Activated CD8-positive, alpha-beta memory T cell treated with anti-CD3 and anti-CD28 coated beads for 36 hours (primary cell): Measurements from ENCODE around the gene SLX1A. TPM values are rescaled to one million over a fixed set of nuclear protein-coding genes. Genes with fewer than 3 reads are reported as not detected.
"Not testable (repeated sequence)": the region's sequence is repeated elsewhere in the genome, so short reads cannot be mapped to it uniquely, and the experiment has no call there.

Experiments
- CTCF ChIA-PET: fragments of 350-600 bp; sonication (Branson Sonifier 250); formaldehyde crosslinking; loops from one replicate; lab custom pipeline; 2021; ENCODE audit warnings: antibody characterized with exemption; lab: Charles Lee
- POLR2A ChIA-PET: fragments of 350-600 bp; sonication (Branson Sonifier 250); formaldehyde crosslinking; loops from one replicate; lab custom pipeline; 2021; ENCODE audit warnings: antibody characterized with exemption; lab: Charles Lee
- total RNA-seq, 2 experiments: library from RNA; stranded (reverse); gene quantifications; one replicate each; pipeline ENCODE4 v1.2.3, GENCODE V29; 2021

The SLX1A gene
- 10 to 100 TPM; 62.6 to 72.6 TPM for total RNA-seq

- CTCF ChIA-PET, POLR2A ChIA-PET: not testable (repeated sequence)
These were observed at the start of gene SLX1A, which contains the start of gene BOLA2B for GRCh38 chr16:30193615-30194014. Gene SLX1A (plus strand): TSS chr16:30193875. CDS start chr16:30194085, 210 bp downstream. Gene BOLA2B (minus strand): TSS chr16:30193666. CDS start chr16:30193595, 71 bp downstream.

GRCh38 chr16:30144017-30144416 is 49.7 kb upstream of the SLX1A start:
- POLR2A ChIA-PET = no interaction called here
- CTCF ChIA-PET = interaction anchor here (1.6 to 2.1 kb wide), 2 partner anchors 39 to 42 kb away, joined by 7 to 8 read pairs; partner anchors contain the start of gene CORO1A

GRCh38 chr16:30144917-30145316 is 48.8 kb upstream of the SLX1A start:
- ChIA-PET CTCF (no interaction called here), POLR2A (no interaction called here)

GRCh38 chr16:30145657-30146056 is 48.0 kb upstream of the SLX1A start:
- ChIA-PET POLR2A (no interaction called here), CTCF (interaction anchor here (0.7 kb wide), 1 partner anchor 304 kb away, joined by 3 read pairs; no protein-coding TSS in a partner anchor)

GRCh38 chr16:30147843-30148510 is 45.7 kb upstream of the SLX1A start:
- CTCF ChIA-PET = no interaction called here
- POLR2A ChIA-PET = interaction anchor here (1.0 kb wide), 1 partner anchor 35 kb away, joined by 5 read pairs; the partner anchor contains the start of gene CORO1A

GRCh38 chr16:30149250-30149930 is 44.3 kb upstream of the SLX1A start:
- POLR2A ChIA-PET = no interaction called here

GRCh38 chr16:30151091-30151490 is 42.6 kb upstream of the SLX1A start:
- CTCF ChIA-PET = interaction anchor here (1.5 kb wide), 1 partner anchor 38 kb away, joined by 4 read pairs; the partner anchor contains the start of gene GDPD3

More at GRCh38 chr16:30149250-30149930, 44.3 kb upstream of the SLX1A start:
- CTCF ChIA-PET = no interaction called here

GRCh38 chr16:30152517-30152916 is 41.2 kb upstream of the SLX1A start:
- ChIA-PET POLR2A (no interaction called here), CTCF (interaction anchor here (1.0 kb wide), 1 partner anchor 35 kb away, joined by 3 read pairs; no protein-coding TSS in a partner anchor)

More at GRCh38 chr16:30151091-30151490, 42.6 kb upstream of the SLX1A start:
- POLR2A ChIA-PET = no interaction called here

GRCh38 chr16:30155188-30155587 is 38.5 kb upstream of the SLX1A start:
- POLR2A ChIA-PET = no interaction called here
- CTCF ChIA-PET = interaction anchor here (0.7 to 1.5 kb wide), 2 partner anchors 42 to 87 kb away, joined by 3 to 5 read pairs; partner anchors contain the start of gene GDPD3

- POLR2A ChIA-PET = no interaction called here
- CTCF ChIA-PET = no interaction called here
These were observed 36.5 kb upstream of the SLX1A start for GRCh38 chr16:30157214-30157613.

GRCh38 chr16:30163538-30163937 is 30.1 kb upstream of the SLX1A start:
- ChIA-PET CTCF (no interaction called here), POLR2A (no interaction called here)

GRCh38 chr16:30166202-30166902 is 27.3 kb upstream of the SLX1A start:
- CTCF ChIA-PET = no interaction called here
- POLR2A ChIA-PET = no interaction called here

- CTCF ChIA-PET, POLR2A ChIA-PET: not testable (repeated sequence)
These were observed 24.9 kb upstream of the SLX1A start for GRCh38 chr16:30168746-30169145.

- POLR2A ChIA-PET, CTCF ChIA-PET: not testable (repeated sequence)
These were observed 24.3 kb upstream of the SLX1A start for GRCh38 chr16:30169416-30169815.

GRCh38 chr16:30170145-30170544 is 23.5 kb upstream of the SLX1A start:
- CTCF ChIA-PET, POLR2A ChIA-PET: not testable (repeated sequence)

- CTCF ChIA-PET = no interaction called here
- POLR2A ChIA-PET = interaction anchor here (0.5 kb wide), 1 partner anchor 247 kb away, joined by 4 read pairs; no protein-coding TSS in a partner anchor
These were observed 20.6 kb upstream of the SLX1A start for GRCh38 chr16:30173054-30173453.

GRCh38 chr16:30176876-30177275 is 16.8 kb upstream of the SLX1A start:
- CTCF ChIA-PET = interaction anchor here (0.5 to 1.5 kb wide), 3 partner anchors 65 to 326 kb away, joined by 3 to 6 read pairs (median 4); no protein-coding TSS in a partner anchor
- POLR2A ChIA-PET = not testable (repeated sequence)

GRCh38 chr16:30179195-30179594 is 14.5 kb upstream of the SLX1A start:
- CTCF ChIA-PET = interaction anchor here (0.7 kb wide), 1 partner anchor 136 kb away, joined by 3 read pairs; no protein-coding TSS in a partner anchor
- POLR2A ChIA-PET = interaction anchor here (0.6 kb wide), 1 partner anchor 247 kb away, joined by 4 read pairs; no protein-coding TSS in a partner anchor

- CTCF ChIA-PET = no interaction called here
- POLR2A ChIA-PET = interaction anchor here (0.7 kb wide), 1 partner anchor 115 kb away, joined by 4 read pairs; the partner anchor contains the start of gene ALDOA
These were observed 13.7 kb upstream of the SLX1A start for GRCh38 chr16:30179931-30180330.
